ENCODE results near the gene ENOX1.

The ENOX1 gene

DNA sequence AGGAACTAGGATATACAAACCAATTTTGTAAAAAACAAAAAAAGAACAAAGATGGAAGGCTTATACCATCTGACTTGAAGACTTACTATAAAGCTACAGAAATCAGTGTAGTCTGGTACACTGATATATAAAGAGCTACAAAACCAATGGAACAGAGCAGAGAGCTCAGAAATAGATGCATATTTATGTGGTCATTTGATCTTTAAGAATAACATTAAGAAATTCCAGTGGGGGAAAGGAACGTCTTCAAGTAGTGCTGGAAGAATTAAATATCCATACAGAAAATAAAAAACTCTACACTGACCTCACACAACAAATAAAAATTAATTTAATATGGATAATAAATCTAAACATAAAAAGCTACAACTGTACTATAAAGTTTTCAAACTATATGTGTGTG is 317.0 kb downstream of the ENOX1 start:
- TF ChIP-seq, protein P1, sequence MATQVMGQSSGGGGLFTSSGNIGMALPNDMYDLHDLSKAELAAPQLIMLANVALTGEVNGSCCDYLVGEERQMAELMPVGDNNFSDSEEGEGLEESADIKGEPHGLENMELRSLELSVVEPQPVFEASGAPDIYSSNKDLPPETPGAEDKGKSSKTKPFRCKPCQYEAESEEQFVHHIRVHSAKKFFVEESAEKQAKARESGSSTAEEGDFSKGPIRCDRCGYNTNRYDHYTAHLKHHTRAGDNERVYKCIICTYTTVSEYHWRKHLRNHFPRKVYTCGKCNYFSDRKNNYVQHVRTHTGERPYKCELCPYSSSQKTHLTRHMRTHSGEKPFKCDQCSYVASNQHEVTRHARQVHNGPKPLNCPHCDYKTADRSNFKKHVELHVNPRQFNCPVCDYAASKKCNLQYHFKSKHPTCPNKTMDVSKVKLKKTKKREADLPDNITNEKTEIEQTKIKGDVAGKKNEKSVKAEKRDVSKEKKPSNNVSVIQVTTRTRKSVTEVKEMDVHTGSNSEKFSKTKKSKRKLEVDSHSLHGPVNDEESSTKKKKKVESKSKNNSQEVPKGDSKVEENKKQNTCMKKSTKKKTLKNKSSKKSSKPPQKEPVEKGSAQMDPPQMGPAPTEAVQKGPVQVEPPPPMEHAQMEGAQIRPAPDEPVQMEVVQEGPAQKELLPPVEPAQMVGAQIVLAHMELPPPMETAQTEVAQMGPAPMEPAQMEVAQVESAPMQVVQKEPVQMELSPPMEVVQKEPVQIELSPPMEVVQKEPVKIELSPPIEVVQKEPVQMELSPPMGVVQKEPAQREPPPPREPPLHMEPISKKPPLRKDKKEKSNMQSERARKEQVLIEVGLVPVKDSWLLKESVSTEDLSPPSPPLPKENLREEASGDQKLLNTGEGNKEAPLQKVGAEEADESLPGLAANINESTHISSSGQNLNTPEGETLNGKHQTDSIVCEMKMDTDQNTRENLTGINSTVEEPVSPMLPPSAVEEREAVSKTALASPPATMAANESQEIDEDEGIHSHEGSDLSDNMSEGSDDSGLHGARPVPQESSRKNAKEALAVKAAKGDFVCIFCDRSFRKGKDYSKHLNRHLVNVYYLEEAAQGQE (IDR thresholded peaks at IDR 0.05; ENCODE audit: insufficient read depth in 1 of 2, low read depth in 2 of 2, low read length in 2 of 2): no peak
- no peak for TF ChIP-seq SIN3A (IDR thresholded peaks at IDR 0.05; ENCODE audit: borderline replicate concordance, insufficient read depth, low read length)
- no peak for TF ChIP-seq FOXP2 (optimal IDR thresholded peaks at IDR 0.05; ENCODE audit: borderline replicate concordance, extremely low read depth, extremely low read length, insufficient read depth)
- TF ChIP-seq TAF1 (IDR thresholded peaks at IDR 0.05; ENCODE audit: borderline replicate concordance, insufficient read depth, low read length): no peak
- TF ChIP-seq POLR2AphosphoS5 (IDR thresholded peaks at IDR 0.05; ENCODE audit: low read depth, low read length): no peak

DNA sequence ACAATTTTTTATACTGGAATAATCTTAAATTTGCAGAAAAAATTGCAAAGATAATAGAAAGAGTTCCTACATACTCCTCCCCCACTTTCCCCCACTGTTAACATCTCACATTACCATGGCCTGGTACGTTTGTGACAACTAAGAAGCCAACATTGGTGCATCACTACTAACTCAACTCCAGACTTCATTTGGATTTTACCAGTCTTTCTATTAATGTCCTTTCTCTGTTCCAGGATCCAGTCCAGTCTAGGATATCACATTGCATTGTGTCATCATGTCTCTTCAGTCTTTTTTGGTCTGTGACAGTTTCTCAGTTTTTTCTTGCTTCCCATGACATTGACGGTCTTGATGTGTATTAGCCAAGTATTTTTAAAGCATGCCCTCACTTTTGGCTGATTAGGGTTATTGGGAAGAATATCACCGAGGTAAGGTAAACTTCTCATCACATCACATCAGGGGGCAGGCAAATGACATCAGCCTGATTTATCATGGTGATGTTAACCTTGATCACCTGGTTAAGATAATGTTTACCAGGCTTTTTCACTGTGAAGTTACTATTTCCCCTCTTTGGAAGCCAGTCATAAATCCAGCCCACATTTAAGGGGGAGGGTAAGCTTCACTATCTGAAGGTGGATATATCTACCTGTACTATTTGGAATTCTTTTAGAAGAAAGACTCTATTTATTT is 322.1 kb downstream of the ENOX1 start:
- TF ChIP-seq SIN3A (IDR thresholded peaks at IDR 0.05; ENCODE audit: borderline replicate concordance, insufficient read depth, low read length) (no peak), POLR2AphosphoS5 (IDR thresholded peaks at IDR 0.05; ENCODE audit: low read depth, low read length) (no peak), TAF1 (IDR thresholded peaks at IDR 0.05; ENCODE audit: borderline replicate concordance, insufficient read depth, low read length) (no peak), FOXP2 (optimal IDR thresholded peaks at IDR 0.05; ENCODE audit: borderline replicate concordance, extremely low read depth, extremely low read length, insufficient read depth) (no peak)
- TF ChIP-seq, protein P1 (IDR thresholded peaks at IDR 0.05; ENCODE audit: insufficient read depth in 1 of 2, low read depth in 2 of 2, low read length in 2 of 2): no peak

DNA sequence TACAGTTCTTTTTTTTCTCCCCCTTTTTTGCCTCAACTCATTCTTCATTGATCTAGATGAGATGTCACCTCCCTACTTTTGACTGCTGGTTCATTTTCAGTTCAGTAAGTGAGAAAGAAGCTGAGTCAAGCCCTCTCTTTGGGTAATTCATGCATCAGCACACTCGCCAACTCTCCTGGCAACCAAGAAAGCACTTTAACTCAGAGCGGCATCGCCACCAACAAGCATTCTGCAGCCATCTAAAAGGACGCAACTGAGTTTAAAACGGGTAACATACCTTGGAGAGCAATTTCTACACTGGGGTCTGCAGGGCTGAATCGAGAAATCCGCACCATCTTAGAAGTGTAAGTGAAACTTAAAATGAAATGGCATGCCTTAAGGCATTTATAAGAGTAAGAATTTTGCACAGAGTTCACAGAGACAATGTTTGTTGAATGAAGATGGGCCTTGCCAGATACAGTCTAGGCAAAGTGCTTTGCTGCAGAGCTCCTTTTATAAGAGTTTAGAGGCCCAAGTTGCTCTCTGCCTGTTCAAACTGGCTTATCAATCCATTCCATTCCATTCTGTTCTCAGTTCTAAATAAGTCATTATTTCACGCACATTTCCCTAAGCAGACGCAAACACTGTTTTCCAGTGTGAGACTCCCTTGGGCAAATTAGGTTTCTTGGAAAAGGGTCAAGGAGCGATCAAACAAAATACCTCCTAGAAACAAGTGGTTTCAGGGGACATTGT is 338.0 kb downstream of the ENOX1 start:
- TF ChIP-seq TAF1 (IDR thresholded peaks at IDR 0.05; ENCODE audit: borderline replicate concordance, insufficient read depth, low read length) (no peak), POLR2AphosphoS5 (IDR thresholded peaks at IDR 0.05; ENCODE audit: low read depth, low read length) (no peak), SIN3A (IDR thresholded peaks at IDR 0.05; ENCODE audit: borderline replicate concordance, insufficient read depth, low read length) (no peak), FOXP2 (optimal IDR thresholded peaks at IDR 0.05; ENCODE audit: borderline replicate concordance, extremely low read depth, extremely low read length, insufficient read depth) (no peak)
- TF ChIP-seq, protein P1 (IDR thresholded peaks at IDR 0.05; ENCODE audit: insufficient read depth in 1 of 2, low read depth in 2 of 2, low read length in 2 of 2): no peak

DNA sequence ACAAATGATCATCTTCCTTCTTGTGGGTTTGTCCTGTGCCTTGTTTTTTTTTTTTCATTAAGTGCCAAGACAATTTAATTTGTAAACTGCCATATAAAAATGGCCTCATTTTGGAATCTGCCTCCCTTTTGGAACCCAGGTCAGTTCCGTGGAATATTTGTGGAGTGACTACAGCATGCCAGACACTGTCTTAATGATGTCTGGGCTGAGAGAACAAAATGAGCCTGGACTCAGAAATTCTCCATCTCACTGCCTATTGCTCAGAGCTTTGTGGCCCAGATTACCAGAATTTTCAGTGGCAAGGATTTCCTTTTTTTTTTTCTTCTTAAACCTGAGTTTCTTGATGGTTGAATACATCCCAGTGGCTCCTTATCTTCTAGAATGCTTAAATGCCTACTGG is 340.6 kb downstream of the ENOX1 start:
- no peak for TF ChIP-seq SIN3A (IDR thresholded peaks at IDR 0.05; ENCODE audit: borderline replicate concordance, insufficient read depth, low read length)
- TF ChIP-seq, protein P1 (IDR thresholded peaks at IDR 0.05; ENCODE audit: insufficient read depth in 1 of 2, low read depth in 2 of 2, low read length in 2 of 2): no peak
- no peak for TF ChIP-seq TAF1 (IDR thresholded peaks at IDR 0.05; ENCODE audit: borderline replicate concordance, insufficient read depth, low read length)
- no peak for TF ChIP-seq FOXP2 (optimal IDR thresholded peaks at IDR 0.05; ENCODE audit: borderline replicate concordance, extremely low read depth, extremely low read length, insufficient read depth)
- no peak for TF ChIP-seq POLR2AphosphoS5 (IDR thresholded peaks at IDR 0.05; ENCODE audit: low read depth, low read length)

All from PFSK-1 (cell line).